DMS 273 treated with DMSO at 0.1 percent for 48 hours (cell line): ENCODE results near the gene ACTL8.

Source experiments
- DNase-seq: peaks from one replicate; lab custom pipeline; 2025; lab: John Stamatoyannopoulos, UW

ACTL8 gene

GRCh38 chr1:17845583-17845982 lies 90.5 kb downstream of the ACTL8 start:
- no peak for DNase-seq

GRCh38 chr1:17846341-17846740 lies 91.2 kb downstream of the ACTL8 start:
- no peak for DNase-seq

GRCh38 chr1:17847111-17847510 lies 92.0 kb downstream of the ACTL8 start:
- peak; percentile 79 for DNase-seq

GRCh38 chr1:17849216-17849615 lies 94.1 kb downstream of the ACTL8 start:
- DNase-seq: no peak

GRCh38 chr1:17851056-17851455 lies 95.9 kb downstream of the ACTL8 start:
- no peak for DNase-seq

- no peak for DNase-seq
These were observed 97.2 kb downstream of the ACTL8 start for GRCh38 chr1:17852383-17852782.

GRCh38 chr1:17853241-17853935 lies 98.3 kb downstream of the ACTL8 start:
- DNase-seq: no peak

GRCh38 chr1:17856496-17857108 lies 101.5 kb downstream of the ACTL8 start:
- no peak for DNase-seq

- DNase-seq: no peak
These were observed 102.0 kb downstream of the ACTL8 start for GRCh38 chr1:17857109-17857499.

- no peak for DNase-seq
These were observed 102.9 kb downstream of the ACTL8 start for GRCh38 chr1:17857996-17858395.

GRCh38 chr1:17860812-17861211 lies 105.7 kb downstream of the ACTL8 start:
- DNase-seq: no peak

- no peak for DNase-seq
These were observed 106.6 kb downstream of the ACTL8 start for GRCh38 chr1:17861685-17862084.

GRCh38 chr1:17862121-17862520 lies 107.0 kb downstream of the ACTL8 start:
- DNase-seq: no peak

- DNase-seq: no peak
These were observed 111.0 kb downstream of the ACTL8 start for GRCh38 chr1:17865912-17866739.

GRCh38 chr1:17866740-17867029 lies 111.6 kb downstream of the ACTL8 start:
- no peak for DNase-seq

GRCh38 chr1:17867470-17867869 lies 112.3 kb downstream of the ACTL8 start:
- DNase-seq: no peak

- DNase-seq: no peak
These were observed 114.7 kb downstream of the ACTL8 start for GRCh38 chr1:17869815-17870214.

GRCh38 chr1:17870679-17871078 lies 115.5 kb downstream of the ACTL8 start:
- no peak for DNase-seq

GRCh38 chr1:17873007-17873675 lies 118.0 kb downstream of the ACTL8 start:
- peak; percentile 32 for DNase-seq

GRCh38 chr1:17874231-17874630 lies 119.1 kb downstream of the ACTL8 start:
- DNase-seq: peak; percentile 35

GRCh38 chr1:17874710-17875109 lies 119.6 kb downstream of the ACTL8 start:
- DNase-seq: no peak

- no peak for DNase-seq
These were observed 120.2 kb downstream of the ACTL8 start for GRCh38 chr1:17875171-17875881.
